Endothelial cell of umbilical vein (primary cell): Measurements from ENCODE around the gene FSIP1. TPM values are rescaled to one million over a fixed set of nuclear protein-coding genes. Genes with fewer than 3 reads are reported as not detected.

ENCODE experiments used
- BruUV-seq: library from RNA; stranded (reverse); fragments of 400-500 nt; replicated peaks from 2 replicates; lab custom pipeline; 2021; lab: Mats Ljungman, UMichigan
- CTCF ChIA-PET: fragments of 300-600, 350-600 bp; sonication (Branson Sonifier 250); formaldehyde crosslinking; loops from one replicate; lab custom pipeline; 2021; ENCODE audit warnings: antibody characterized with exemption, inconsistent platforms; lab: Charles Lee
- POLR2A ChIA-PET: fragments of 300-600, 350-600 bp; sonication (Branson Sonifier 250); formaldehyde crosslinking; loops from one replicate; lab custom pipeline; 2021; ENCODE audit warnings: antibody characterized with exemption, inconsistent platforms; lab: Charles Lee
- DNase-seq: peaks from one replicate; pipeline ENCODE4 v3.0.0-alpha.2; 2011; ENCODE audit warnings: low read depth, low spot score
- FAIRE-seq: peaks from 2 replicates; lab custom pipeline; 2011; peaks lifted over from hg19 to GRCh38; lab: Jason Lieb, UNC
- H2AFZ ChIP-seq: 2 replicates; pipeline ENCODE4 v1.6.0; 2012; ENCODE audit warnings: low read depth, low read length, control low read depth, inconsistent platforms
- H3K27ac ChIP-seq: 2 replicates; pipeline ENCODE4 v1.5.1; 2011; ENCODE audit warnings: low read depth, mild to moderate bottlenecking, control low read depth, low read length, moderate library complexity; ENCODE audit not compliant: insufficient read depth
- H3K27me3 ChIP-seq, 2 experiments: 2 replicates each; pipeline versions ENCODE4 v1.6.0 to v1.6.1; 2011; ENCODE audit warnings: low read length in 2 of 2, mixed read lengths in 1 of 2; ENCODE audit not compliant: control insufficient read depth in 2 of 2, insufficient read depth in 2 of 2
- H3K36me3 ChIP-seq, 2 experiments: 2 replicates in 1 of 2; 3 replicates in 1 of 2; pipeline ENCODE4 v1.5.1; 2011; ENCODE audit warnings: low read length in 2 of 2, mild to moderate bottlenecking in 1 of 2, moderate library complexity in 1 of 2; ENCODE audit not compliant: control insufficient read depth in 2 of 2, insufficient read depth in 2 of 2; ENCODE audit errors: extremely low read depth in 1 of 2
- H3K4me1 ChIP-seq: 3 replicates; pipeline ENCODE4 v1.5.1; 2011; ENCODE audit warnings: mild to moderate bottlenecking, low read length; ENCODE audit not compliant: control insufficient read depth, insufficient read depth; ENCODE audit errors: extremely low read depth
- H3K4me2 ChIP-seq: 2 replicates; pipeline ENCODE4 v1.6.1; 2011; ENCODE audit warnings: low read length, control low read depth, mixed read lengths; ENCODE audit not compliant: insufficient read depth
- H3K4me3 ChIP-seq, 3 experiments: fragments of 200-600 bp in 1 of 3; sonication (generic), shearing (Covaris generic) in 1 of 3; replicated peaks in 1 of 3; 2 replicates each; pipeline ENCODE4 v1.5.1; 2011 to 2016; ENCODE audit warnings: control low read depth in 3 of 3, low read length in 3 of 3, mild to moderate bottlenecking in 2 of 3, inconsistent platforms in 1 of 3, low read depth in 1 of 3, moderate library complexity in 1 of 3; ENCODE audit not compliant: insufficient read depth in 1 of 3
- H3K79me2 ChIP-seq: 2 replicates; pipeline ENCODE4 v1.6.0; 2012; ENCODE audit warnings: low read length, inconsistent platforms; ENCODE audit not compliant: control insufficient read depth, insufficient read depth
- H3K9ac ChIP-seq: replicated peaks from 2 replicates; pipeline ENCODE3; 2011; ENCODE audit warnings: low read length, control low read depth; ENCODE audit not compliant: insufficient read depth; ENCODE audit errors: extremely low read depth
- H3K9me1 ChIP-seq: replicated peaks from 3 replicates; pipeline ENCODE4 v1.6.0; 2011; ENCODE audit warnings: mild to moderate bottlenecking, low read length; ENCODE audit not compliant: control insufficient read depth, insufficient read depth; ENCODE audit errors: extremely low read depth
- H3K9me3 ChIP-seq: replicated peaks from 2 replicates; pipeline ENCODE4 v1.5.1; 2012; ENCODE audit warnings: low read length, inconsistent platforms; ENCODE audit not compliant: control insufficient read depth, insufficient read depth
- H4K20me1 ChIP-seq: replicated peaks from 2 replicates; pipeline ENCODE3; 2011; ENCODE audit warnings: mild to moderate bottlenecking, low read length; ENCODE audit not compliant: control insufficient read depth, insufficient read depth; ENCODE audit errors: extremely low read depth
- FOS ChIP-seq: IDR thresholded peaks from 2 replicates; pipeline ENCODE4 v1.6.1; 2011; ENCODE audit warnings: mild to moderate bottlenecking, low read length, moderate library complexity, borderline replicate concordance; ENCODE audit not compliant: insufficient read depth
- JUN ChIP-seq: IDR thresholded peaks from 2 replicates; pipeline ENCODE4 v1.6.1; 2011; ENCODE audit warnings: borderline replicate concordance, low read depth; ENCODE audit not compliant: insufficient read length, insufficient read depth
- POLR2AphosphoS5 ChIP-seq: IDR thresholded peaks from 2 replicates; pipeline ENCODE4 v1.6.1; 2012; ENCODE audit warnings: low read depth, mild to moderate bottlenecking, control low read depth, low read length, moderate library complexity; ENCODE audit not compliant: insufficient read depth
- dilution Hi-C: fragments of 300-500 bp; cut with MboI; formaldehyde crosslinking; loops from one replicate; pipeline ENCODE4 v1.15.0; 2019; ENCODE audit warnings: low sequenced_read_pairs; ENCODE audit not compliant: extremely low pct_ligation_motif_present
- intact Hi-C: fragments of 100-400 bp; cut with micrococcal nuclease; formaldehyde crosslinking; loops from one replicate; pipeline ENCODE4 v1.10.0; 2022
- polyA plus RNA-seq, 4 experiments: library from polyadenylated mRNA; depleted of rRNA in 3 of 4; stranded (reverse) in 3 of 4; unstranded in 1 of 4; fragments of >200 nt; gene quantifications; 2 replicates each; pipeline versions ENCODE4 v1.2.1 to v1.2.3, GENCODE V29; 2011 to 2012; ENCODE audit warnings: missing spikeins in 1 of 4
- total RNA-seq: library from RNA; stranded (reverse); gene quantifications from 2 replicates; pipeline ENCODE4 v1.2.3, GENCODE V29; 2021
- TF ChIP-seq, protein P1 (sequence below), 2 donors: IDR thresholded peaks; 1 replicate in 1 of 2; 2 replicates in 1 of 2; pipeline ENCODE4 v1.5.1; 2011; ENCODE audit warnings: low read length in 2 of 2, mild to moderate bottlenecking in 2 of 2, moderate library complexity in 2 of 2, control low read depth in 1 of 2, inconsistent platforms in 1 of 2, low read depth in 1 of 2; ENCODE audit not compliant: insufficient read depth in 1 of 2; ENCODE audit errors: extremely low read depth in 1 of 2
- TF ChIP-seq, protein P2 (sequence below): IDR thresholded peaks from 2 replicates; pipeline ENCODE4 v1.6.1; 2011; ENCODE audit not compliant: insufficient read depth, insufficient read length

FSIP1 gene
- total and polyA plus RNA-seq, 2 donors (not counting 3 experiments of a cell fraction or from before 2014, with no cell fraction given) = 0.23 to 1.1 TPM

DNA sequence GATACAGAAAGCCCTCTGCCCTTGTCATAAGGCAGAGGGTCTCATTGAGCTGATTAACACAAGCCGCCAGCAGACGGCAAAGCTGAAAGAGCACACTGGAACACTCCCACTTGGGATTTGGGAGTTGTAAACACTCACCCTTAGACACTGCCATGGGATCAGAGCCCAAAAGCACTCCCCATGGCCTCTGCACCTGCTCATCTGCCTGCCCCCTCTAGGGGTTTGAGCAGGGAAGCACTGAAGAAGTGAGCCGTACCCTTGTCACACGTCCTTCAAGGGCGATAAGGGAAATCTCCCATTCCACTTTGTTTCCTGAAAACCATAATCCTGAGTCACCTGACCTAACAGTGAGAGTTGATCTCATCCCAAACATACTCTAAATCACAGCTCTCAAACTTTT lies 14.7 kb downstream of the FSIP1 start:
- no peaks in the 10 kb centered on the region for H3K36me3 ChIP-seq
- H3K27me3 ChIP-seq = no peaks in the 10 kb centered on the region
- POLR2A ChIA-PET = no interaction called here
- no peaks in the 10 kb centered on the region for H3K9me3 ChIP-seq
- H3K27ac ChIP-seq = no peak overlapping the region
- FAIRE-seq (no peak), DNase-seq (no peak)
- CTCF ChIA-PET = interaction anchor here (5.8 kb wide), 1 partner anchor 11 kb away, joined by 37 read pairs; no protein-coding TSS in a partner anchor
- no TSS peak for BruUV-seq
- no peak overlapping the region for H2AFZ ChIP-seq
- H3K79me2 ChIP-seq = no peaks in the 10 kb centered on the region
- H3K9me1 ChIP-seq = no peaks in the 10 kb centered on the region
- no peaks in the 10 kb centered on the region for H4K20me1 ChIP-seq
- TF ChIP-seq POLR2AphosphoS5 (no peak), JUN (no peak), FOS (no peak)
- TF ChIP-seq, protein P1, sequence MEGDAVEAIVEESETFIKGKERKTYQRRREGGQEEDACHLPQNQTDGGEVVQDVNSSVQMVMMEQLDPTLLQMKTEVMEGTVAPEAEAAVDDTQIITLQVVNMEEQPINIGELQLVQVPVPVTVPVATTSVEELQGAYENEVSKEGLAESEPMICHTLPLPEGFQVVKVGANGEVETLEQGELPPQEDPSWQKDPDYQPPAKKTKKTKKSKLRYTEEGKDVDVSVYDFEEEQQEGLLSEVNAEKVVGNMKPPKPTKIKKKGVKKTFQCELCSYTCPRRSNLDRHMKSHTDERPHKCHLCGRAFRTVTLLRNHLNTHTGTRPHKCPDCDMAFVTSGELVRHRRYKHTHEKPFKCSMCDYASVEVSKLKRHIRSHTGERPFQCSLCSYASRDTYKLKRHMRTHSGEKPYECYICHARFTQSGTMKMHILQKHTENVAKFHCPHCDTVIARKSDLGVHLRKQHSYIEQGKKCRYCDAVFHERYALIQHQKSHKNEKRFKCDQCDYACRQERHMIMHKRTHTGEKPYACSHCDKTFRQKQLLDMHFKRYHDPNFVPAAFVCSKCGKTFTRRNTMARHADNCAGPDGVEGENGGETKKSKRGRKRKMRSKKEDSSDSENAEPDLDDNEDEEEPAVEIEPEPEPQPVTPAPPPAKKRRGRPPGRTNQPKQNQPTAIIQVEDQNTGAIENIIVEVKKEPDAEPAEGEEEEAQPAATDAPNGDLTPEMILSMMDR (IDR thresholded peaks at IDR 0.05; ENCODE audit: extremely low read depth in 1 of 2, insufficient read depth in 1 of 2, low read depth in 1 of 2, low read length in 2 of 2) = no peak
- TF ChIP-seq, protein P2, sequence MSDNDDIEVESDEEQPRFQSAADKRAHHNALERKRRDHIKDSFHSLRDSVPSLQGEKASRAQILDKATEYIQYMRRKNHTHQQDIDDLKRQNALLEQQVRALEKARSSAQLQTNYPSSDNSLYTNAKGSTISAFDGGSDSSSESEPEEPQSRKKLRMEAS = no peak
- H3K4me3 ChIP-seq = no peak overlapping the region
- H3K4me2 ChIP-seq = no peak overlapping the region
- no peak overlapping the region for H3K9ac ChIP-seq
- intact Hi-C loops (no loop called here), dilution Hi-C loops (loop anchor here (25.0 kb wide), 1 partner anchor 1031 kb away; no protein-coding TSS in a partner anchor)
- H3K4me1 ChIP-seq = no peaks in the 10 kb centered on the region
